OCI-LY7 (cell line): ENCODE measurements around the gene HAVCR1. TPM values are rescaled to one million over a fixed set of nuclear protein-coding genes. Genes with fewer than 3 reads are reported as not detected.

ENCODE experiments used
- Bru-seq: library from RNA; stranded (reverse); fragments of 400-500 nt; gene quantifications from one replicate; lab custom pipeline; 2021; lab: Mats Ljungman, UMichigan
- BruChase-seq, 2 experiments: library from RNA; stranded (reverse); fragments of 400-500 nt; gene quantifications; one replicate each; lab custom pipeline; 2021; lab: Mats Ljungman, UMichigan
- BruUV-seq: library from RNA; stranded (reverse); fragments of 400-500 nt; replicated peaks from 2 replicates; lab custom pipeline; 2021; lab: Mats Ljungman, UMichigan
- CTCF ChIA-PET: fragments of 300-600 bp; sonication (Branson Sonifier 250); formaldehyde crosslinking; loops from one replicate; lab custom pipeline; 2022; ENCODE audit warnings: antibody characterized with exemption; ENCODE audit not compliant: unreplicated experiment; lab: Charles Lee
- POLR2A ChIA-PET: fragments of 300-600 bp; sonication (Branson Sonifier 250); formaldehyde crosslinking; loops from one replicate; lab custom pipeline; 2022; ENCODE audit warnings: antibody characterized with exemption; lab: Charles Lee
- DNase-seq: peaks from one replicate; pipeline ENCODE4 v3.0.0-alpha.2; 2015; ENCODE audit warnings: low spot score
- H2AFZ ChIP-seq: fragments of 200-600 bp; sonication (generic), shearing (Covaris generic); 2 replicates; pipeline ENCODE4 v1.6.1; 2014; ENCODE audit warnings: mild to moderate bottlenecking, antibody characterized with exemption, low read length, moderate library complexity
- H3K27ac ChIP-seq: fragments of 200-600 bp; sonication (generic); 2 replicates; pipeline ENCODE4 v1.5.1; 2014; ENCODE audit warnings: mixed run types, low read depth, mild to moderate bottlenecking, moderate library complexity, low read length, inconsistent platforms; ENCODE audit not compliant: poor library complexity, severe bottlenecking
- H3K36me3 ChIP-seq: fragments of 200-600 bp; sonication (generic); 2 replicates; pipeline ENCODE4 v1.6.1; 2014; ENCODE audit warnings: mild to moderate bottlenecking, antibody characterized with exemption, low read length, moderate library complexity, mixed read lengths; ENCODE audit not compliant: insufficient read depth
- H3K4me1 ChIP-seq: fragments of 200-600 bp; sonication (generic); 2 replicates; pipeline ENCODE4 v1.5.1; 2014; ENCODE audit warnings: mild to moderate bottlenecking, low read length; ENCODE audit not compliant: insufficient read depth, poor library complexity, severe bottlenecking
- H3K4me2 ChIP-seq: fragments of 200-600 bp; sonication (generic); 2 replicates; pipeline ENCODE4 v1.6.1; 2014; ENCODE audit warnings: mild to moderate bottlenecking, low read length
- H3K4me3 ChIP-seq: fragments of 200-600 bp; sonication (generic); 2 replicates; pipeline ENCODE4 v1.5.1; 2014; ENCODE audit warnings: mild to moderate bottlenecking, low read depth, low read length; ENCODE audit not compliant: poor library complexity, severe bottlenecking
- H3K79me2 ChIP-seq: fragments of 200-600 bp; sonication (generic); 2 replicates; pipeline ENCODE4 v1.6.1; 2016; ENCODE audit warnings: low read depth, mild to moderate bottlenecking, low read length, moderate library complexity, mixed read lengths; ENCODE audit not compliant: insufficient read depth
- H3K9me2 ChIP-seq: fragments of 200-600 bp; sonication (generic); 2 replicates; pipeline ENCODE4 v1.6.1; 2016; ENCODE audit warnings: mild to moderate bottlenecking, low read length, mixed read lengths; ENCODE audit not compliant: insufficient read depth
- H3K9me3 ChIP-seq: fragments of 200-600 bp; sonication (generic); 2 replicates; pipeline ENCODE4 v1.6.1; 2014; ENCODE audit warnings: mild to moderate bottlenecking, mixed run types, low read length, mixed read lengths
- H4K20me1 ChIP-seq: fragments of 200-600 bp; sonication (generic); 2 replicates; pipeline ENCODE4 v1.6.1; 2014; ENCODE audit warnings: mild to moderate bottlenecking, antibody characterized with exemption, low read length, moderate library complexity, mixed read lengths; ENCODE audit not compliant: insufficient read depth
- CTCF ChIP-seq: fragments of 200-600 bp; sonication (generic); conservative IDR thresholded peaks from 2 replicates; pipeline ENCODE4 v1.5.1; 2014; ENCODE audit warnings: mild to moderate bottlenecking, antibody characterized with exemption, low read length, moderate library complexity, mixed read lengths
- EZH2phosphoT487 ChIP-seq: fragments of 200-600 bp; sonication (generic); IDR thresholded peaks from 2 replicates; pipeline ENCODE4 v1.6.1; 2018; ENCODE audit warnings: low read depth, borderline replicate concordance, mild to moderate bottlenecking, mixed run types, antibody characterized with exemption, low read length, moderate library complexity, mixed read lengths
- intact Hi-C: fragments of 100-400 bp; cut with micrococcal nuclease; formaldehyde crosslinking; loops from one replicate; pipeline ENCODE4 v1.10.0; 2022; ENCODE audit not compliant: unreplicated experiment
- long read RNA-seq: library from polyadenylated mRNA; stranded (forward); transcript quantifications from one replicate; pipeline ENCODE4 v2.0.0, GENCODE V29; 2022
- total RNA-seq, 2 experiments: library from RNA; depleted of rRNA in 1 of 2; stranded (reverse); fragments of >200 nt in 1 of 2; shearing (Covaris generic) in 1 of 2; gene quantifications; 2 replicates each; pipeline ENCODE4 v1.2.3, GENCODE V29; 2014 to 2022

The HAVCR1 gene
- total RNA-seq (2014; rRNA removed; shearing (Covaris generic)) = 0.13 TPM in 1 of 2 replicates, not detected in the other
- total RNA-seq (2022) = not detected in 2 replicates
- Bru-seq, nascent RNA = percentile 13 among the genes with signal in this experiment
- BruChase-seq, experiment 1, labeled RNA remaining after a 6-hour chase = percentile 13 among the genes with signal in this experiment
- BruChase-seq, experiment 2, labeled RNA remaining after a 2-hour chase = percentile 7 among the genes with signal in this experiment
- long read RNA-seq = 0 reads

GRCh38 chr5:157059093-157059539, at the start of gene HAVCR1:
Gene HAVCR1, minus strand, starts transcription at chr5:157059116. Its CDS starts 1,173 bp downstream, at chr5:157057943.
- Histone ChIP-seq H3K9me3 (no peaks in the 10 kb centered on the region), H3K4me1 (no peaks in the 10 kb centered on the region), H3K9me2 (no peaks in the 10 kb centered on the region), H2AFZ (peak within 1 kb of the TSS; percentile 28; the same call in 1 of the 2 replicates), H3K4me2 (no peak within 1 kb of the TSS), H4K20me1 (no peaks in the 10 kb centered on the region), H3K4me3 (no peak within 1 kb of the TSS), H3K27ac (no peak within 1 kb of the TSS), H3K79me2 (no peaks in the 10 kb centered on the region), H3K36me3 (no peaks in the 10 kb centered on the region)
- CTCF ChIA-PET = no interaction called here
- intact Hi-C loops = no loop called here
- no TSS peak for BruUV-seq
- TF ChIP-seq EZH2phosphoT487 (no peak), CTCF (no peak)
- DNase-seq = no peak
- POLR2A ChIA-PET = interaction anchor here (0.5 kb wide), 1 partner anchor 638 kb away, joined by 4 read pairs; no protein-coding TSS in a partner anchor

- Histone ChIP-seq H3K4me2 (peak overlapping the region; percentile 78), H3K27ac (peak overlapping the region; percentile 29), H4K20me1 (no peaks in the 10 kb centered on the region), H3K4me3 (peak overlapping the region; percentile 58), H3K9me2 (no peaks in the 10 kb centered on the region), H3K36me3 (0 out of 2 replicates have a peak, but pooled peaks cover 3% of the 10 kb centered on the region), H3K4me1 (peaks cover 42% of the 10 kb centered on the region), H3K9me3 (no peaks in the 10 kb centered on the region), H3K79me2 (peaks cover 9% of the 10 kb centered on the region; the same call in 1 of the 2 replicates), H2AFZ (peak overlapping the region; percentile 78)
- DNase-seq = no peak
- intact Hi-C loops = no loop called here
- POLR2A ChIA-PET = interaction anchor here (0.8 kb wide), 1 partner anchor 35 kb away, joined by 3 read pairs; the partner anchor contains the start of gene MED7
- no peak for TF ChIP-seq CTCF
- TF ChIP-seq EZH2phosphoT487 = no peak
- CTCF ChIA-PET = no interaction called here
- BruUV-seq = no TSS peak
Observed at GRCh38 chr5:157107508-157107907, 48.6 kb upstream of the HAVCR1 start.
